SK-N-SH (cell line): ENCODE measurements around the gene TRANK1. TPM values are rescaled to one million over a fixed set of nuclear protein-coding genes. Genes with fewer than 3 reads are reported as not detected.

Experiments used
- CTCF ChIA-PET: fragments of 300-600, 350-600 bp; formaldehyde crosslinking; extraction: SDS; loops from one replicate; lab custom pipeline; 2021; lab: Yijun Ruan, JAX
- POLR2A ChIA-PET: fragments of 350-600 bp; sonication (Branson Sonifier 250); formaldehyde crosslinking; extraction: SDS; loops from one replicate; lab custom pipeline; 2020; ENCODE audit warnings: antibody characterized with exemption, inconsistent platforms; lab: Yijun Ruan, JAX
- DNase-seq: peaks from one replicate; pipeline ENCODE4 v3.0.0; 2012
- H2AFZ ChIP-seq: fragments of 200-600 bp; sonication (generic); 2 replicates; pipeline ENCODE4 v1.8.1; 2016; ENCODE audit warnings: antibody characterized with exemption, mild to moderate bottlenecking, low read depth
- H3F3A ChIP-seq: fragments of 200-600 bp; sonication (generic); replicated peaks from 2 replicates; pipeline ENCODE3; 2016; ENCODE audit warnings: antibody characterized with exemption, mild to moderate bottlenecking; ENCODE audit not compliant: insufficient read depth
- H3K27ac ChIP-seq, 2 experiments: fragments of 200-500 bp in 1 of 2; fragments of 200-600 bp in 1 of 2; sonication (Bioruptor generic) in 1 of 2; sonication (generic), shearing (Covaris generic) in 1 of 2; 2 replicates each; pipeline versions ENCODE4 v1.5.1 to v1.6.1; 2014 to 2016; ENCODE audit warnings: low read depth in 2 of 2, inconsistent platforms in 1 of 2, low read length in 1 of 2, mild to moderate bottlenecking in 1 of 2, mixed read lengths in 1 of 2
- H3K27me3 ChIP-seq: fragments of 200-600 bp; sonication (generic), shearing (Covaris generic); 2 replicates; pipeline ENCODE4 v1.6.1; 2016; ENCODE audit warnings: mixed run types; ENCODE audit not compliant: insufficient read depth
- H3K36me3 ChIP-seq, 2 experiments: fragments of 200-500 bp in 1 of 2; fragments of 200-600 bp in 1 of 2; sonication (Bioruptor generic) in 1 of 2; sonication (generic) in 1 of 2; replicated peaks in 1 of 2; 2 replicates each; pipeline versions ENCODE3 to v1.5.1; 2014 to 2016; ENCODE audit warnings: low read length in 1 of 2, mild to moderate bottlenecking in 1 of 2; ENCODE audit not compliant: insufficient read depth in 2 of 2, control insufficient read depth in 1 of 2
- H3K4me1 ChIP-seq, 2 experiments: fragments of 200-500 bp in 1 of 2; fragments of 200-600 bp in 1 of 2; sonication (Bioruptor generic) in 1 of 2; sonication (generic), shearing (Covaris generic) in 1 of 2; 2 replicates each; pipeline versions ENCODE4 v1.5.1 to v1.6.1; 2014 to 2016; ENCODE audit warnings: low read depth in 1 of 2, low read length in 1 of 2, mixed run types in 1 of 2; ENCODE audit not compliant: insufficient read depth in 2 of 2, control insufficient read depth in 1 of 2
- H3K4me2 ChIP-seq: fragments of 200-600 bp; sonication (generic), shearing (Covaris generic); 2 replicates; pipeline ENCODE4 v1.6.1; 2017; ENCODE audit warnings: mixed run types
- H3K4me3 ChIP-seq, 2 experiments: fragments of 200-500 bp in 1 of 2; fragments of 200-600 bp in 1 of 2; sonication (Bioruptor generic) in 1 of 2; sonication (generic), shearing (Covaris generic) in 1 of 2; 2 replicates each; pipeline versions ENCODE4 v1.5.1 to v1.8.1; 2014 to 2016; ENCODE audit warnings: low read depth in 2 of 2, inconsistent platforms in 1 of 2, low read length in 1 of 2, mild to moderate bottlenecking in 1 of 2, mixed read lengths in 1 of 2, moderate library complexity in 1 of 2
- H3K79me2 ChIP-seq: fragments of 200-600 bp; sonication (generic); 2 replicates; pipeline ENCODE4 v1.8.1; 2017; ENCODE audit warnings: mild to moderate bottlenecking; ENCODE audit not compliant: insufficient read depth
- H3K9ac ChIP-seq: fragments of 200-600 bp; sonication (generic); 2 replicates; pipeline ENCODE4 v1.6.1; 2017; ENCODE audit warnings: mixed run types
- H3K9me2 ChIP-seq: fragments of 200-600 bp; sonication (generic); 2 replicates; pipeline ENCODE4 v1.6.1; 2017; ENCODE audit warnings: mixed run types
- H3K9me3 ChIP-seq: fragments of 200-600 bp; sonication (generic); 2 replicates; pipeline ENCODE4 v1.6.1; 2017; ENCODE audit warnings: mixed run types, mild to moderate bottlenecking, moderate library complexity
- H4K20me1 ChIP-seq: fragments of 200-600 bp; sonication (generic); 2 replicates; pipeline ENCODE4 v1.6.1; 2017; ENCODE audit warnings: mild to moderate bottlenecking, mixed run types; ENCODE audit not compliant: insufficient read depth
- ELF1 ChIP-seq: IDR thresholded peaks from 2 replicates; pipeline ENCODE4 v1.4.0; 2012
- GABPA ChIP-seq: IDR thresholded peaks from 2 replicates; pipeline ENCODE4 v1.4.0; 2012; ENCODE audit warnings: low read depth, mild to moderate bottlenecking
- IRF3 ChIP-seq: fragments of 150-350 bp; IDR thresholded peaks from 2 replicates; pipeline ENCODE4 v1.6.1; 2016; ENCODE audit warnings: mild to moderate bottlenecking, low read depth, low read length
- JUND ChIP-seq: IDR thresholded peaks from 2 replicates; pipeline ENCODE4 v1.4.0; 2012
- MEF2A ChIP-seq: IDR thresholded peaks from 2 replicates; pipeline ENCODE4 v1.4.0; 2012; ENCODE audit warnings: low read depth, borderline replicate concordance
- NFIC ChIP-seq: IDR thresholded peaks from 2 replicates; pipeline ENCODE4 v1.4.0; 2012; ENCODE audit warnings: borderline replicate concordance
- TCF12 ChIP-seq: IDR thresholded peaks from 2 replicates; pipeline ENCODE4 v1.4.0; 2012
- USF2 ChIP-seq: fragments of 150-350 bp; IDR thresholded peaks from 2 replicates; pipeline ENCODE4 v1.6.1; 2017; ENCODE audit warnings: antibody characterized with exemption, low read length, low read depth, borderline replicate concordance
- YY1 ChIP-seq: IDR thresholded peaks from 2 replicates; pipeline ENCODE4 v1.4.0; 2012; ENCODE audit warnings: low read depth, mild to moderate bottlenecking
- WGBS: methylation state at CpG from one replicate; pipeline ENCODE4 v1.1.6; 2017; ENCODE audit warnings: low lambda C conversion rate; 5-methylcytosine and 5-hydroxymethylcytosine counted together
- polyA plus RNA-seq, 3 experiments: library from polyadenylated mRNA; depleted of rRNA; stranded (reverse); fragments of >200 nt; gene quantifications; 2 replicates each; pipeline ENCODE4 v1.2.3, GENCODE V29; 2012
- TF ChIP-seq, protein P1 (sequence below): IDR thresholded peaks from 2 replicates; pipeline ENCODE4 v1.6.1; 2012; ENCODE audit warnings: mild to moderate bottlenecking, low read depth, low read length, moderate library complexity
- TF ChIP-seq, protein P2 (sequence below): IDR thresholded peaks from 2 replicates; pipeline ENCODE4; 2012

Gene TRANK1
- polyA plus RNA-seq, 1 of the 3 experiments (the other 2 are of a cell fraction) = 0.16 TPM

DNA sequence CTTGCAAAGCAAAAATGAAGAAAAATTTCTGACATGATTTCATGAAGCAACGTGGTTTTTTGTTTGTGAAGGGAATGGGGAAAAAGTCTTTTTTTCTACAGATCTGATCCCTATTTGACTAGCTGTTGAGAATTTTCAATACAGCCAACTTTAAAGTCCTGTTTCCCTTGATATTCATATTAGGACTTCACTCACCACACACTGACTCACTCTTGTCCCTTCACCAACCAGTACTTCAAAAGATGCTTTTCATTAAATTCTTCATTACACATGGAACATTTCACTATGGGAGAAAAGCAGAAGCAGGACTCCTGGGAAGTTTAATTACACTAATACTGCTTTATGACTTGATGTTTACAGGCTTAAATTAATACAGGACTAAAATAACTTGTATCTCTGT, 16.6 kb downstream of the TRANK1 start:
- ChIA-PET POLR2A (no interaction called here), CTCF (interaction anchor here (1.6 kb wide), 1 partner anchor 59 kb away, joined by 4 read pairs; no protein-coding TSS in a partner anchor)
- Histone ChIP-seq H3K4me1 (peaks cover 0 to 20% of the 10 kb centered on the region in 2 experiments; a peak in 2 of 4 replicates), H3K27ac (no peak overlapping the region), H3K36me3 (no peaks in the 10 kb centered on the region), H4K20me1 (no peaks in the 10 kb centered on the region), H3K4me3 (no peak overlapping the region), H3K9ac (no peak overlapping the region), H2AFZ (no peak overlapping the region), H3K9me3 (no peaks in the 10 kb centered on the region), H3K79me2 (no peaks in the 10 kb centered on the region), H3F3A (no peaks in the 10 kb centered on the region), H3K4me2 (no peak overlapping the region), H3K27me3 (no peaks in the 10 kb centered on the region), H3K9me2 (no peaks in the 10 kb centered on the region)
- TF ChIP-seq TCF12 = no peak
- TF ChIP-seq GABPA = no peak
- no peak for TF ChIP-seq USF2
- TF ChIP-seq NFIC = no peak
- TF ChIP-seq IRF3 = no peak
- TF ChIP-seq, protein P1, sequence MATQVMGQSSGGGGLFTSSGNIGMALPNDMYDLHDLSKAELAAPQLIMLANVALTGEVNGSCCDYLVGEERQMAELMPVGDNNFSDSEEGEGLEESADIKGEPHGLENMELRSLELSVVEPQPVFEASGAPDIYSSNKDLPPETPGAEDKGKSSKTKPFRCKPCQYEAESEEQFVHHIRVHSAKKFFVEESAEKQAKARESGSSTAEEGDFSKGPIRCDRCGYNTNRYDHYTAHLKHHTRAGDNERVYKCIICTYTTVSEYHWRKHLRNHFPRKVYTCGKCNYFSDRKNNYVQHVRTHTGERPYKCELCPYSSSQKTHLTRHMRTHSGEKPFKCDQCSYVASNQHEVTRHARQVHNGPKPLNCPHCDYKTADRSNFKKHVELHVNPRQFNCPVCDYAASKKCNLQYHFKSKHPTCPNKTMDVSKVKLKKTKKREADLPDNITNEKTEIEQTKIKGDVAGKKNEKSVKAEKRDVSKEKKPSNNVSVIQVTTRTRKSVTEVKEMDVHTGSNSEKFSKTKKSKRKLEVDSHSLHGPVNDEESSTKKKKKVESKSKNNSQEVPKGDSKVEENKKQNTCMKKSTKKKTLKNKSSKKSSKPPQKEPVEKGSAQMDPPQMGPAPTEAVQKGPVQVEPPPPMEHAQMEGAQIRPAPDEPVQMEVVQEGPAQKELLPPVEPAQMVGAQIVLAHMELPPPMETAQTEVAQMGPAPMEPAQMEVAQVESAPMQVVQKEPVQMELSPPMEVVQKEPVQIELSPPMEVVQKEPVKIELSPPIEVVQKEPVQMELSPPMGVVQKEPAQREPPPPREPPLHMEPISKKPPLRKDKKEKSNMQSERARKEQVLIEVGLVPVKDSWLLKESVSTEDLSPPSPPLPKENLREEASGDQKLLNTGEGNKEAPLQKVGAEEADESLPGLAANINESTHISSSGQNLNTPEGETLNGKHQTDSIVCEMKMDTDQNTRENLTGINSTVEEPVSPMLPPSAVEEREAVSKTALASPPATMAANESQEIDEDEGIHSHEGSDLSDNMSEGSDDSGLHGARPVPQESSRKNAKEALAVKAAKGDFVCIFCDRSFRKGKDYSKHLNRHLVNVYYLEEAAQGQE = no peak
- no peak for TF ChIP-seq YY1
- TF ChIP-seq ELF1 = no peak
- no peak for TF ChIP-seq JUND
- no peak for TF ChIP-seq MEF2A
- TF ChIP-seq, protein P2, sequence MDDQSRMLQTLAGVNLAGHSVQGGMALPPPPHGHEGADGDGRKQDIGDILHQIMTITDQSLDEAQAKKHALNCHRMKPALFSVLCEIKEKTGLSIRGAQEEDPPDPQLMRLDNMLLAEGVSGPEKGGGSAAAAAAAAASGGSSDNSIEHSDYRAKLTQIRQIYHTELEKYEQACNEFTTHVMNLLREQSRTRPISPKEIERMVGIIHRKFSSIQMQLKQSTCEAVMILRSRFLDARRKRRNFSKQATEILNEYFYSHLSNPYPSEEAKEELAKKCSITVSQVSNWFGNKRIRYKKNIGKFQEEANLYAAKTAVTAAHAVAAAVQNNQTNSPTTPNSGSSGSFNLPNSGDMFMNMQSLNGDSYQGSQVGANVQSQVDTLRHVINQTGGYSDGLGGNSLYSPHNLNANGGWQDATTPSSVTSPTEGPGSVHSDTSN = no peak
- DNase-seq = no peak
- WGBS = 44% methylated on average over 1 of the region's 1 CpG
